RWPE2 (cell line): ENCODE results near the gene TCEAL3.
A peak's percentile ranks its signal among the peaks of the same experiment; 100 is the strongest.

Source experiments
- ATAC-seq: fragments of 200-7000 bp; cut with Tn5 transposase; 3 replicates; pipeline ENCODE4 v1.9.1; 2021; ENCODE audit warnings: low read depth
- DNase-seq: peaks from one replicate; pipeline ENCODE4 v3.0.0-alpha.2; 2020; ENCODE audit warnings: low spot score
- H3K27ac ChIP-seq: fragments of 450-650 bp; 2 replicates; pipeline ENCODE4 v1.5.1; 2017; ENCODE audit warnings: mild to moderate bottlenecking; ENCODE audit not compliant: poor library complexity, severe bottlenecking
- H3K27me3 ChIP-seq: fragments of 250-450 bp; sonication (Bioruptor Pico); 2 replicates; pipeline ENCODE4 v1.5.1; 2021; ENCODE audit warnings: mild to moderate bottlenecking, moderate library complexity; ENCODE audit not compliant: insufficient read depth, poor library complexity, severe bottlenecking
- H3K36me3 ChIP-seq: fragments of 250-450 bp; sonication (Bioruptor Pico); 2 replicates; pipeline ENCODE4 v1.5.1; 2020; ENCODE audit warnings: low read depth, mild to moderate bottlenecking, moderate library complexity
- H3K4me1 ChIP-seq: fragments of 250-450 bp; sonication (Bioruptor Pico); 2 replicates; pipeline ENCODE4 v1.5.1; 2021; ENCODE audit warnings: mild to moderate bottlenecking, moderate library complexity; ENCODE audit not compliant: insufficient read depth, poor library complexity, severe bottlenecking
- H3K4me3 ChIP-seq: fragments of 250-450 bp; sonication (Bioruptor Pico); 2 replicates; pipeline ENCODE4 v1.5.1; 2021; ENCODE audit warnings: mild to moderate bottlenecking, moderate library complexity; ENCODE audit not compliant: severe bottlenecking
- H3K9me3 ChIP-seq: fragments of 250-450 bp; sonication (Bioruptor Pico); 2 replicates; pipeline ENCODE4 v1.5.1; 2021; ENCODE audit warnings: mild to moderate bottlenecking, moderate library complexity; ENCODE audit not compliant: severe bottlenecking
- CTCF ChIP-seq: fragments of 450-650 bp; IDR thresholded peaks from one replicate; pipeline ENCODE4 v1.5.1; 2017; ENCODE audit warnings: mild to moderate bottlenecking, moderate library complexity; ENCODE audit not compliant: poor library complexity, severe bottlenecking

The TCEAL3 gene

GRCh38 chrX:103565752-103566151 is 42.0 kb upstream of the TCEAL3 start:
- H3K27me3 ChIP-seq: no peaks in the 10 kb centered on the region
- no peaks in the 10 kb centered on the region for H3K36me3 ChIP-seq
- H3K4me3 ChIP-seq: no peak overlapping the region
- H3K4me1 ChIP-seq: no peaks in the 10 kb centered on the region
- DNase-seq: no peak
- no peak overlapping the region for H3K27ac ChIP-seq
- H3K9me3 ChIP-seq: no peaks in the 10 kb centered on the region
- ATAC-seq: peak; percentile 78
- no peak for TF ChIP-seq CTCF

GRCh38 chrX:103571121-103571520 is 36.6 kb upstream of the TCEAL3 start:
- no peak for TF ChIP-seq CTCF
- DNase-seq: no peak

GRCh38 chrX:103571726-103572125 is 36.0 kb upstream of the TCEAL3 start:
- no peak for TF ChIP-seq CTCF

More at GRCh38 chrX:103571121-103571520, 36.6 kb upstream of the TCEAL3 start:
- ATAC-seq: no peak
- Histone ChIP-seq H3K27me3 (no peaks in the 10 kb centered on the region), H3K36me3 (no peaks in the 10 kb centered on the region), H3K9me3 (no peaks in the 10 kb centered on the region), H3K4me1 (no peaks in the 10 kb centered on the region), H3K27ac (no peak overlapping the region), H3K4me3 (no peak overlapping the region)

GRCh38 chrX:103573202-103573601 is 34.6 kb upstream of the TCEAL3 start:
- DNase-seq (no peak), ATAC-seq (no peak; the same call in 2 of the 3 replicates)
- no peaks in the 10 kb centered on the region for H3K36me3 ChIP-seq
- H3K27me3 ChIP-seq: no peaks in the 10 kb centered on the region
- TF ChIP-seq CTCF: no peak
- no peak overlapping the region for H3K4me3 ChIP-seq
- no peak overlapping the region for H3K27ac ChIP-seq
- H3K9me3 ChIP-seq: no peaks in the 10 kb centered on the region
- no peaks in the 10 kb centered on the region for H3K4me1 ChIP-seq

More at GRCh38 chrX:103571726-103572125, 36.0 kb upstream of the TCEAL3 start:
- H3K27ac ChIP-seq: no peak overlapping the region
- H3K36me3 ChIP-seq: no peaks in the 10 kb centered on the region
- no peaks in the 10 kb centered on the region for H3K27me3 ChIP-seq
- no peaks in the 10 kb centered on the region for H3K4me1 ChIP-seq
- no peak overlapping the region for H3K4me3 ChIP-seq
- DNase-seq (no peak), ATAC-seq (no peak)
- H3K9me3 ChIP-seq: no peaks in the 10 kb centered on the region

GRCh38 chrX:103584596-103584995 is 23.2 kb upstream of the TCEAL3 start:
- Histone ChIP-seq H3K27me3 (no peaks in the 10 kb centered on the region), H3K4me1 (no peaks in the 10 kb centered on the region), H3K9me3 (no peaks in the 10 kb centered on the region), H3K4me3 (peak overlapping the region; percentile 52), H3K36me3 (peaks cover 13% of the 10 kb centered on the region), H3K27ac (peak overlapping the region; percentile 55)
- no peak for TF ChIP-seq CTCF
- ATAC-seq (no peak), DNase-seq (no peak)
